C4-2B (cell line): ENCODE data around the gene RASAL2.

ENCODE experiments used
- ZFX ChIP-seq: fragments of 450-650 bp; IDR thresholded peaks from 2 replicates; pipeline ENCODE4 v1.6.1; 2017
- TF ChIP-seq, protein P1 (sequence below): fragments of 450-650 bp; conservative IDR thresholded peaks from 2 replicates; pipeline ENCODE4 v1.5.1; 2017; ENCODE audit warnings: mild to moderate bottlenecking

- TF ChIP-seq, protein P1, sequence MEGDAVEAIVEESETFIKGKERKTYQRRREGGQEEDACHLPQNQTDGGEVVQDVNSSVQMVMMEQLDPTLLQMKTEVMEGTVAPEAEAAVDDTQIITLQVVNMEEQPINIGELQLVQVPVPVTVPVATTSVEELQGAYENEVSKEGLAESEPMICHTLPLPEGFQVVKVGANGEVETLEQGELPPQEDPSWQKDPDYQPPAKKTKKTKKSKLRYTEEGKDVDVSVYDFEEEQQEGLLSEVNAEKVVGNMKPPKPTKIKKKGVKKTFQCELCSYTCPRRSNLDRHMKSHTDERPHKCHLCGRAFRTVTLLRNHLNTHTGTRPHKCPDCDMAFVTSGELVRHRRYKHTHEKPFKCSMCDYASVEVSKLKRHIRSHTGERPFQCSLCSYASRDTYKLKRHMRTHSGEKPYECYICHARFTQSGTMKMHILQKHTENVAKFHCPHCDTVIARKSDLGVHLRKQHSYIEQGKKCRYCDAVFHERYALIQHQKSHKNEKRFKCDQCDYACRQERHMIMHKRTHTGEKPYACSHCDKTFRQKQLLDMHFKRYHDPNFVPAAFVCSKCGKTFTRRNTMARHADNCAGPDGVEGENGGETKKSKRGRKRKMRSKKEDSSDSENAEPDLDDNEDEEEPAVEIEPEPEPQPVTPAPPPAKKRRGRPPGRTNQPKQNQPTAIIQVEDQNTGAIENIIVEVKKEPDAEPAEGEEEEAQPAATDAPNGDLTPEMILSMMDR, result no peak
- no peak for TF ChIP-seq ZFX
Observed at GRCh38 chr1:178491721-178492120, 397.8 kb downstream of the RASAL2 start.
